ENCODE results near the gene HOXC9. TPM values are rescaled to one million over a fixed set of nuclear protein-coding genes. Genes with fewer than 3 reads are reported as not detected.

The HOXC9 gene
- total RNA-seq, 2 donors from 2014 or later, result not detected

DNA sequence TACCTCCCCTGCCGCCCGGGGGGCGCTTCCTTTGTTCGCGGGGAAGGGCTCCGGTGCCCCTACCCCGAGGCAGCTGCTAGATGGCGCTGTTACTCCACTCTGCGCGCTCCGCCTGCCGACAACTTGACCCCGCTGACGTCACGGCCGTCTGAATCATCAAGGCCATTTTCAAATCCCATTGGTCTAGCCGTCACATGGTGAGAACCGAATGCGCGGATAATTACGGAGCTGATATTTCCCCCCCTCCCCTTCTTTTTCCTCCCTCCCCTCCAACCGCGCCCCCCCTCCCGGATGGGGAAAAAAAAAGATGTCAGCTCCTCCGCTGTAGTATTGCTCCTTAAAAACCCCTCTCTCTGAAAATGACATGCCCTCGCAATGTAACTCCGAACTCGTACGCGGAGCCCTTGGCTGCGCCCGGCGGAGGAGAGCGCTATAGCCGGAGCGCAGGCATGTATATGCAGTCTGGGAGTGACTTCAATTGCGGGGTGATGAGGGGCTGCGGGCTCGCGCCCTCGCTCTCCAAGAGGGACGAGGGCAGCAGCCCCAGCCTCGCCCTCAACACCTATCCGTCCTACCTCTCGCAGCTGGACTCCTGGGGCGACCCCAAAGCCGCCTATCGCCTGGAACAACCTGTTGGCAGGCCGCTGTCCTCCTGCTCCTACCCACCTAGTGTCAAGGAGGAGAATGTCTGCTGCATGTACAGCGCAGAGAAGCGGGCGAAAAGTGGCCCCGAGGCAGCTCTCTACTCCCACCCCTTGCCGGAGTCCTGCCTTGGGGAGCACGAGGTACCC, 14.9 kb upstream of the HOXC9 start, which contains the start of gene HOXC10:
TSS of gene HOXC10 (plus strand) at position 246 of the 791 bp plus-strand sequence. CDS start at position 360, 114 bp downstream.
- Histone ChIP-seq H3K36me3 (replicated peaks in 1 of 2; ENCODE audit: insufficient read depth in 1 of 2, low read depth in 2 of 2) (no peaks in the 10 kb centered on the region), H3K4me1 (peaks cover 27% of the 10 kb centered on the region), H3K9me3 (no peaks in the 10 kb centered on the region), H3K4me3 (no peak within 1 kb of the TSS), H3K27me3 (peaks cover 0 to 81% of the 10 kb centered on the region in 2 donors), H3K27ac (no peak within 1 kb of the TSS)
- TF ChIP-seq POLR2A (IDR thresholded peaks at IDR 0.05), result no peak
- TF ChIP-seq, protein P1, sequence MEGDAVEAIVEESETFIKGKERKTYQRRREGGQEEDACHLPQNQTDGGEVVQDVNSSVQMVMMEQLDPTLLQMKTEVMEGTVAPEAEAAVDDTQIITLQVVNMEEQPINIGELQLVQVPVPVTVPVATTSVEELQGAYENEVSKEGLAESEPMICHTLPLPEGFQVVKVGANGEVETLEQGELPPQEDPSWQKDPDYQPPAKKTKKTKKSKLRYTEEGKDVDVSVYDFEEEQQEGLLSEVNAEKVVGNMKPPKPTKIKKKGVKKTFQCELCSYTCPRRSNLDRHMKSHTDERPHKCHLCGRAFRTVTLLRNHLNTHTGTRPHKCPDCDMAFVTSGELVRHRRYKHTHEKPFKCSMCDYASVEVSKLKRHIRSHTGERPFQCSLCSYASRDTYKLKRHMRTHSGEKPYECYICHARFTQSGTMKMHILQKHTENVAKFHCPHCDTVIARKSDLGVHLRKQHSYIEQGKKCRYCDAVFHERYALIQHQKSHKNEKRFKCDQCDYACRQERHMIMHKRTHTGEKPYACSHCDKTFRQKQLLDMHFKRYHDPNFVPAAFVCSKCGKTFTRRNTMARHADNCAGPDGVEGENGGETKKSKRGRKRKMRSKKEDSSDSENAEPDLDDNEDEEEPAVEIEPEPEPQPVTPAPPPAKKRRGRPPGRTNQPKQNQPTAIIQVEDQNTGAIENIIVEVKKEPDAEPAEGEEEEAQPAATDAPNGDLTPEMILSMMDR (IDR thresholded peaks at IDR 0.05), result peak; percentile 41 to 73 (median 58)
- peak; percentile 80 for ATAC-seq
- DNase-seq, result peak; percentile 86 to 91 (median 88)
- 5 to 11% methylated on average over 20 to 53 of the region's 55 CpGs for WGBS, 2 donors
- intact Hi-C loops (cut with DNase I), result no loop called here

DNA sequence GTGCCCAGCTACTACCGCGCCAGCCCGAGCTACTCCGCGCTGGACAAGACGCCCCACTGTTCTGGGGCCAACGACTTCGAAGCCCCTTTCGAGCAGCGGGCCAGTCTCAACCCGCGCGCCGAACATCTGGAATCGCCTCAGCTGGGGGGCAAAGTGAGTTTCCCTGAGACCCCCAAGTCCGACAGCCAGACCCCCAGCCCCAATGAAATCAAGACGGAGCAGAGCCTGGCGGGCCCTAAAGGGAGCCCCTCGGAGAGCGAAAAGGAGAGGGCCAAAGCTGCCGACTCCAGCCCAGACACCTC, 14.3 kb upstream of the HOXC9 start:
- 0 to 6% methylated on average over 1 to 21 of the region's 21 CpGs for WGBS, 2 donors
- Histone ChIP-seq H3K27me3 (peaks cover 0 to 87% of the 10 kb centered on the region in 2 donors), H3K4me1 (peaks cover 27% of the 10 kb centered on the region), H3K36me3 (replicated peaks in 1 of 2; ENCODE audit: insufficient read depth in 1 of 2, low read depth in 2 of 2) (no peaks in the 10 kb centered on the region), H3K27ac (no peak overlapping the region), H3K9me3 (no peaks in the 10 kb centered on the region), H3K4me3 (no peak overlapping the region)
- ATAC-seq (no peak), DNase-seq (no peak)
- TF ChIP-seq, protein P1 (IDR thresholded peaks at IDR 0.05), result no peak
- TF ChIP-seq POLR2A (IDR thresholded peaks at IDR 0.05), result no peak
- intact Hi-C loops (cut with DNase I), result no loop called here

DNA sequence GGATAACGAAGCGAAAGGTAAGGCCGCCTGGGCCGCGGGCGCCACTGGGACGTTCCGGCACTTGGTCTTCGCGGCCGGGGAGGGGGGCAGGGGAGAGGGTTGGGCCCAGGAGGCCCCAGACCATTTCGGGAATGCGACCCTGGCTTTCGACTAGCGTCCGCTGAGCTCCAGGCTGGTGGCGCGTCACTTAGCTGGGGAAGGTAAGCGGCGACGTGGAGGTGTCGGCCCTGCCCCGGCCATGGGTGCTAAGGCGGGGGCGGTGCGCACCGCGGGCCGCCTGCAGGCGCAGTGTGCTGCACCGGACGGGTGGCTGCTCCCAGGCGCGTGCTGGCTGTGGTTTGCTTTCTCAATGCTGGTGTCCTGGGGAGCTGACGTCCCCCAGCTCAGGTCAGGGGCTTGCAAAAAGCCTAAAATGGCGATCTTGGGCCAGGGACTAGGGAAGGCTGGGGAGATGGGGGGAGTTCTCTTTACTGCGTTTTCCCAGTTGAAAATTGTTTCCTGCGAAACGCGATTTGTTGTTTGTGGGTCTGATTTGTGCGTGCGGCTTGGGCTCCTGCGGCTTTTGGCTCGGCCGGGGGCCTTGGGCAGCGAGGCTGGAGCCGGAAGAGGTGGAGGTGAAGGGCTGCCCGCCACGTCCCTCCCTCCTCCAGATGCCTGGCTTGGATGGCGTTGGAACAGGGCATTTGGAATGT, 13.8 kb upstream of the HOXC9 start:
- Histone ChIP-seq H3K27me3 (peaks cover 0 to 92% of the 10 kb centered on the region in 2 donors), H3K36me3 (replicated peaks in 1 of 2; ENCODE audit: insufficient read depth in 1 of 2, low read depth in 2 of 2) (no peaks in the 10 kb centered on the region), H3K4me1 (peaks cover 27% of the 10 kb centered on the region), H3K4me3 (no peak overlapping the region), H3K27ac (no peak overlapping the region), H3K9me3 (no peaks in the 10 kb centered on the region)
- no peak for TF ChIP-seq POLR2A (IDR thresholded peaks at IDR 0.05)
- TF ChIP-seq, protein P1 (IDR thresholded peaks at IDR 0.05), result no peak
- DNase-seq (peak in 1 of 4 donors; percentile 25), ATAC-seq (peak; percentile 46)
- 4 to 5% methylated on average over 16 to 40 of the region's 50 CpGs for WGBS, 2 donors
- intact Hi-C loops (cut with DNase I), result no loop called here

DNA sequence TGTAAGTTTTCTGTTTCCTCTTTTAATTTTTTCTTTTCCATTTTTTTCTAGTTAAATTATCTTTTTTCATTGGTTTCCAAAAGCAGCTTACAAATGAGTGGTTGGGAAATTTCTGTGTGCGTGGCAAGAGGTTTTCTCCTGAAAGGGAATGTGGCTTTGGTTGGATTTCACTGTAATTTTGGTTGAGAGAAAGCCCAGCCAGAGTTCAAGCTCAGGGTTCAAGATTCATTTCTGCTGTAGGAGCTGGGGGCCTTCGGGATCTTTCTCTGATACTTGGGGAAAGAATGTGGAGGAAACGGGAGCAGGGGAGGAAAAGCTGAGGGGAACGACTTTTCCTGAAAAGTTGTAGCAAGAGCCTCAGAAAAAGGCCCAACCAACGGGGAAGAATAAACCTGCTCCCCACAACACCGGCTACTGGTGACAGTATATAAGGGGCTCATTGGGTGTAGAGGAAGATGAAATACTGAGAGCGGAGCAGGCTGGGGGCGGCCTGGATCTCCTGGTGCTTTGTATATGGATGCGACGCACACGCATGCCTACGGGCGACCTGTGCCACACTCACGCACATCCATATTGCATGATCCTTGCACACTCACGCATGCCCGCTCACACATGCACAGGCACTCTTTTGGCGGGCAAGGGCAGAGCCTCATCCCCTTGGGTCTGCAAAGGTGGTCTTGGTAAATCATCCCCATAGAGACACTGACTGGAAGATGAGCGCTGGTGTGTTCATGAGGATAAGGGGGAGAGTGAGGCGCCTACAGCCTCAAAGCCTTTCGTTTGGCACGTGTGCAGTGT, 13.1 kb upstream of the HOXC9 start:
- no peaks in the 10 kb centered on the region for H3K36me3 ChIP-seq (replicated peaks in 1 of 2; ENCODE audit: insufficient read depth in 1 of 2, low read depth in 2 of 2)
- 16 to 19% methylated on average over 18 to 21 of the region's 21 CpGs for WGBS, 2 donors
- no peaks in the 10 kb centered on the region for H3K9me3 ChIP-seq
- intact Hi-C loops (cut with DNase I), result no loop called here
- H3K27ac ChIP-seq, result no peak overlapping the region
- peaks cover 0 to 89% of the 10 kb centered on the region in 2 donors for H3K27me3 ChIP-seq
- DNase-seq (no peak), ATAC-seq (no peak)
- TF ChIP-seq POLR2A (IDR thresholded peaks at IDR 0.05), result no peak
- peaks cover 27% of the 10 kb centered on the region for H3K4me1 ChIP-seq
- H3K4me3 ChIP-seq, result no peak overlapping the region

DNA sequence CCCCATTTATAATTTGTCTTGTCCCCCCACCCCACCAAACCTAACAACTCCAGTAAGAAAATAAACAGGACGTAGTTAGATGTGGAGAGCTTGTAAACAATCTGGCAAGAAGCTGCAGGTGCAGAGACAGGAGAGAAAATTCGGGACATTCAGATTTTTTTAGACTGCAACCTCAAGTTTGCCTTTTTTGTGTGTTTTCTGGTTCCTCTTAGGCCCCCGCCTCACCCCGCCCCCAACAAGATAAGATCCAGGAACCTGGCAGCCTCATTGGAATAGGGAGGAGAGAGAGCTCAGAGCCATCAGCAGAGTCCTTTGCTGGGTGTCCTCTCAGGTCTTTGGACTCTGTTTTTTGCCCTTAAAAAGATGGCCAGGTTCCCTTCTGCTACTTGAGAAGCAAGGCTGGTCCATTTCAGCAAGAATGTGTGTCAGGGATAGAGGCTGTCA, 12.2 kb upstream of the HOXC9 start:
- no peak for ATAC-seq
- Histone ChIP-seq H3K27ac (no peak overlapping the region), H3K9me3 (no peaks in the 10 kb centered on the region), H3K36me3 (replicated peaks in 1 of 2; ENCODE audit: insufficient read depth in 1 of 2, low read depth in 2 of 2) (no peaks in the 10 kb centered on the region), H3K4me3 (no peak overlapping the region), H3K27me3 (peaks cover 0 to 80% of the 10 kb centered on the region in 2 donors), H3K4me1 (peaks cover 27% of the 10 kb centered on the region)
- no peak for DNase-seq
- intact Hi-C loops (cut with DNase I), result no loop called here
- no peak for TF ChIP-seq POLR2A (IDR thresholded peaks at IDR 0.05)
- TF ChIP-seq, protein P1 (IDR thresholded peaks at IDR 0.05), result no peak
- WGBS, 2 donors, result 7 to 11% methylated on average over 4 of the region's 4 CpGs
